DND-41 (cell line): ENCODE measurements around the gene ARHGAP27.

Source experiments
- CTCF ChIP-seq: IDR thresholded peaks from 2 replicates; pipeline ENCODE4 v1.5.1; 2012; ENCODE audit warnings: borderline replicate concordance, low read length, moderate library complexity, mild to moderate bottlenecking; ENCODE audit not compliant: poor library complexity, severe bottlenecking; ENCODE audit errors: extremely low read depth
- EZH2 ChIP-seq: IDR thresholded peaks from 3 replicates; pipeline ENCODE4 v1.6.1; 2012; ENCODE audit warnings: borderline replicate concordance, low read depth, mild to moderate bottlenecking, moderate library complexity, low read length, inconsistent platforms; ENCODE audit not compliant: severe bottlenecking

GRCh38 chr17:45374501-45374900, 58.2 kb downstream of the ARHGAP27 start:
- TF ChIP-seq CTCF (no peak), EZH2 (no peak)
